Glutamatergic neuron (in vitro differentiated cells): Measurements from ENCODE around the gene IFT25. TPM values are rescaled to one million over a fixed set of nuclear protein-coding genes. Genes with fewer than 3 reads are reported as not detected.

ENCODE experiments used
- DNase-seq: peaks from one replicate; pipeline ENCODE4 v3.0.0; 2022
- H3K27ac Mint-ChIP-seq: one replicate; pipeline ENCODE4 v1.8.0; 2020; ENCODE audit warnings: mild to moderate bottlenecking, mixed read lengths, inconsistent platforms; ENCODE audit not compliant: unreplicated experiment
- H3K27me3 Mint-ChIP-seq: one replicate; pipeline ENCODE4 v1.8.0; 2020; ENCODE audit warnings: mild to moderate bottlenecking, moderate library complexity, mixed read lengths, inconsistent platforms; ENCODE audit not compliant: unreplicated experiment
- H3K36me3 Mint-ChIP-seq: one replicate; pipeline ENCODE4 v1.8.0; 2020; ENCODE audit warnings: mild to moderate bottlenecking, mixed read lengths, inconsistent platforms; ENCODE audit not compliant: unreplicated experiment
- H3K4me1 Mint-ChIP-seq: one replicate; pipeline ENCODE4 v1.8.0; 2020; ENCODE audit warnings: mild to moderate bottlenecking, low read depth, mixed read lengths, inconsistent platforms; ENCODE audit not compliant: unreplicated experiment
- H3K4me3 Mint-ChIP-seq: one replicate; pipeline ENCODE4 v1.8.0; 2020; ENCODE audit warnings: mild to moderate bottlenecking, mixed read lengths, inconsistent platforms; ENCODE audit not compliant: unreplicated experiment
- H3K9me3 Mint-ChIP-seq: one replicate; pipeline ENCODE4 v1.8.0; 2020; ENCODE audit warnings: mild to moderate bottlenecking, moderate library complexity, mixed read lengths, inconsistent platforms; ENCODE audit not compliant: unreplicated experiment
- total RNA-seq: library from RNA; stranded (reverse); fragmentation: NEBNext Ultra II Directional; extraction: Animal tissue kit (Norgen Biotek cat#: 25700); gene quantifications from one replicate; pipeline ENCODE4 v1.2.1, GENCODE V29; 2021; ENCODE audit not compliant: unreplicated experiment
- TF ChIP-seq, protein P1 (sequence below): fragments of 200-600 bp; sonication (generic); IDR thresholded peaks from one replicate; pipeline ENCODE4 v1.5.0; 2021; ENCODE audit not compliant: partially characterized antibody, unreplicated experiment

Gene IFT25
- total RNA-seq, 1 donor from 2014 or later, result 11.3 TPM

GRCh38 chr1:53929246-53929960 is 16.1 kb downstream of the IFT25 start:
- Mint-ChIP-seq H3K27me3 (no peaks in the 10 kb centered on the region), H3K27ac (no peak overlapping the region)

GRCh38 chr1:53927376-53927881 is 18.1 kb downstream of the IFT25 start:
- H3K27ac Mint-ChIP-seq, result no peak overlapping the region
- H3K4me1 Mint-ChIP-seq, result no peaks in the 10 kb centered on the region
- H3K36me3 Mint-ChIP-seq, result peaks cover 4% of the 10 kb centered on the region
- H3K9me3 Mint-ChIP-seq, result peaks cover 1% of the 10 kb centered on the region
- TF ChIP-seq, protein P1, sequence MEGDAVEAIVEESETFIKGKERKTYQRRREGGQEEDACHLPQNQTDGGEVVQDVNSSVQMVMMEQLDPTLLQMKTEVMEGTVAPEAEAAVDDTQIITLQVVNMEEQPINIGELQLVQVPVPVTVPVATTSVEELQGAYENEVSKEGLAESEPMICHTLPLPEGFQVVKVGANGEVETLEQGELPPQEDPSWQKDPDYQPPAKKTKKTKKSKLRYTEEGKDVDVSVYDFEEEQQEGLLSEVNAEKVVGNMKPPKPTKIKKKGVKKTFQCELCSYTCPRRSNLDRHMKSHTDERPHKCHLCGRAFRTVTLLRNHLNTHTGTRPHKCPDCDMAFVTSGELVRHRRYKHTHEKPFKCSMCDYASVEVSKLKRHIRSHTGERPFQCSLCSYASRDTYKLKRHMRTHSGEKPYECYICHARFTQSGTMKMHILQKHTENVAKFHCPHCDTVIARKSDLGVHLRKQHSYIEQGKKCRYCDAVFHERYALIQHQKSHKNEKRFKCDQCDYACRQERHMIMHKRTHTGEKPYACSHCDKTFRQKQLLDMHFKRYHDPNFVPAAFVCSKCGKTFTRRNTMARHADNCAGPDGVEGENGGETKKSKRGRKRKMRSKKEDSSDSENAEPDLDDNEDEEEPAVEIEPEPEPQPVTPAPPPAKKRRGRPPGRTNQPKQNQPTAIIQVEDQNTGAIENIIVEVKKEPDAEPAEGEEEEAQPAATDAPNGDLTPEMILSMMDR, result no peak
- no peaks in the 10 kb centered on the region for H3K27me3 Mint-ChIP-seq
- H3K4me3 Mint-ChIP-seq, result no peak overlapping the region
- DNase-seq, result no peak

More at GRCh38 chr1:53929246-53929960, 16.1 kb downstream of the IFT25 start:
- Mint-ChIP-seq H3K36me3 (peaks cover 11% of the 10 kb centered on the region), H3K9me3 (peaks cover 1% of the 10 kb centered on the region), H3K4me3 (no peak overlapping the region), H3K4me1 (no peaks in the 10 kb centered on the region)
- DNase-seq, result no peak
- TF ChIP-seq, protein P1, result no peak

DNA sequence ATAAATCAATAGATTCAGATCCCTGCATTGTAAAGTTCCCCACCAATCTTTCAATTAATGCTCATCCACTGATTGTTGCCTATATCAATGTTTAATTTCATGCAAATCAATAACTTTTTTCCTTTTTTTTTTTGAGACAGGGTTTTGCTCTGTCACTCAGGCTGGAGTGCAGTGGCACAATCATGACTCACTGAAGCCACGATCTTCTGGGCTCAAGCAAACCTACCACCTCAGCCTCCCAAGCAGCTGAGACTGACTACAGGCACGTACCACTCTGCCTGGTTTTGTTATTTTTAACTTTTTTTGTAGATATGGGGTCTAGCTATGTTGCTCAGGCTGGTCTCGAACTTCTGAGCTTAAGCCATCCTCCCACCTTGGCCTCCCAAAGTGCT is 25.8 kb downstream of the IFT25 start:
- Mint-ChIP-seq H3K9me3 (no peaks in the 10 kb centered on the region), H3K36me3 (no peaks in the 10 kb centered on the region)

DNA sequence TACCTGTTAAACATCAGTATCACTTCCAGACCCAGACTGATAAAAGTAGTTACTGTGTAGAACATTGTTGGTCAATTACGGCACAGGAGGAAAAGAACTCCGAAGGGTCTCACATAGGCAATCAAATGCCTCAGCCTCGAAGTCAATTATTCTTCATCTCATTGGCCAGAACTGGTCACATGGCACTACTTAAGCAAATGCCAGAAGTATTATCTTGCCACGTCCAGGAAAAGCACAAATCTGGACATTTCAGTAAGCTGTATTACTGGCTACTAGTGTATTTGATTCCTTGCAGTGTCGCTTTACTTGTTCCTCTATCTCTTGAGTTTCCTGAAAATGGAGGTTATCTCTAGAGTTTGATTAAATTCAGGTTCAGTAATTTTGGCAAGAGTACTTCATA is 27.2 kb downstream of the IFT25 start:
- DNase-seq, result no peak
- Mint-ChIP-seq H3K36me3 (no peaks in the 10 kb centered on the region), H3K4me1 (peaks cover 8% of the 10 kb centered on the region), H3K27me3 (no peaks in the 10 kb centered on the region), H3K27ac (no peak overlapping the region), H3K9me3 (no peaks in the 10 kb centered on the region), H3K4me3 (no peak overlapping the region)
- TF ChIP-seq, protein P1, result no peak

More for the DNA sequence above, 25.8 kb downstream of the IFT25 start:
- TF ChIP-seq, protein P1, result no peak
- no peak for DNase-seq
- Mint-ChIP-seq H3K4me1 (no peaks in the 10 kb centered on the region), H3K27ac (no peak overlapping the region), H3K27me3 (no peaks in the 10 kb centered on the region), H3K4me3 (no peak overlapping the region)

DNA sequence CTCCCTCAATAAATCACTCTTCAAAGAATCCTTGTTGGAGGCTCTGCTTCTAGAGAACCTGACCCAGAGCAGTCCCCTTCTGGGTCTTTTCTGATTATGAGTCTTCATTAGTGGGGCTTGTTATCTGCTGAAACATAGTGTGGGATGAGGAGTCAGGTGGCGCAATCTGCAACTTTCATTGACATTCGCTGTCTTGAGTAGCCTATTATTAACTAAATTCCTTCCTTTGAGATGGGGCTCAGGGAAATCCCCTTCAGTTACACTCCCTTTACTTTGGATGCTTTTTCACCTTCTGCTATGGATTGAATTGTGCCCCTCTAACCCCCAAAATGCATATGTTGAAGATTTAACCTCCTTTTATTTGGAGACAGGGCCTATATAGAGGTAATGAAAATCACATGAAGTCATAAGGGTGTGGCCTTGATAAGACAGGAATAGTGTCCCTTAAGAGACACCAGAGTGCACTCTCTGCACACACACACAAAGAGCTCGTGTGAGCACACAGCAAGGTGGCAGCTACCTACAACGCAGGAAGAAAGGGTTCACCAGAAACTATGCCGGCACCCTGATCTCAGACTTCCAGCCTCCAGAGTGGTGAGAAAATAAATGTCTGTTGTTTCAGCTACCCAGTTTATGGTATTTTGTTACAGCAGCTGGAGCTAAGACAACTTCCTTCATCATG is 32.0 kb downstream of the IFT25 start:
- Mint-ChIP-seq H3K27me3 (peaks cover 2% of the 10 kb centered on the region), H3K36me3 (no peaks in the 10 kb centered on the region), H3K4me1 (peaks cover 15% of the 10 kb centered on the region), H3K27ac (peak overlapping the region; percentile 84), H3K9me3 (no peaks in the 10 kb centered on the region), H3K4me3 (peak overlapping the region; percentile 46)
- TF ChIP-seq, protein P1, result no peak
- DNase-seq, result no peak
